Activated CD4-positive, alpha-beta T cell treated with anti-CD3 and anti-CD28 coated beads, Interleukin-2, Interleukin-6, amounts not matched to agents 100 ng/mL and 50 ng/mL, durations not matched to agents 16 hours and 8 hours (primary cell): ENCODE measurements around the gene RAB20.
"Not testable (repeated sequence)": the region's sequence is repeated elsewhere in the genome, so short reads cannot be mapped to it uniquely, and the experiment has no call there.

Experiments used
- DNase-seq: peaks from one replicate; pipeline ENCODE4 v3.0.0-alpha.2; 2020

RAB20 gene

DNA sequence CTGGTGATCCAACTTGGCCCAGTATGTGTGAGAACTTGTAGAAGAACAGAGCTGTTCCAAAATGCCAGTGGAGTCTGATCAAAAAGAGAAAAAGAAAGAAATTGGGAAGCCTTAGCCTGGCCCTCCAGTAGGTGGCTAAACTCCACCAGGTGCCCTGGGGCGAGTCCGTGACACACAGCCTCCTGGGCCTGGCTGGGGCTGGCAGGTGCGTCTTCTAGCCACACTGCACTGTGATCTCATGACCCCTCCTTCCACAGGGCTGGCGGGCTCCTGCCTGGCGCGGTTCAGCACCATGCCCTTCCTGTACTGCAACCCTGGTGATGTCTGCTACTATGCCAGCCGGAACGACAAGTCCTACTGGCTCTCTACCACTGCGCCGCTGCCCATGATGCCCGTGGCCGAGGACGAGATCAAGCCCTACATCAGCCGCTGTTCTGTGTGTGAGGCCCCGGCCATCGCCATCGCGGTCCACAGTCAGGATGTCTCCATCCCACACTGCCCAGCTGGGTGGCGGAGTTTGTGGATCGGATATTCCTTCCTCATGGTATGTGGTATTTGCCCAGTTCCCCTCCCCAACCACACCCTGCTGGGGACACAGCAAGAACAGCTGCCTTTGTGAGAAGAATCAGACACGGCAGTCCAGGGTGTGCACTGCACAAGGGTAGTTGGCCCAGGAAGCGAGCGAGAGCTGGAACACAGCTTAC is 53.7 kb downstream of the RAB20 start:
- no peak for DNase-seq

DNA sequence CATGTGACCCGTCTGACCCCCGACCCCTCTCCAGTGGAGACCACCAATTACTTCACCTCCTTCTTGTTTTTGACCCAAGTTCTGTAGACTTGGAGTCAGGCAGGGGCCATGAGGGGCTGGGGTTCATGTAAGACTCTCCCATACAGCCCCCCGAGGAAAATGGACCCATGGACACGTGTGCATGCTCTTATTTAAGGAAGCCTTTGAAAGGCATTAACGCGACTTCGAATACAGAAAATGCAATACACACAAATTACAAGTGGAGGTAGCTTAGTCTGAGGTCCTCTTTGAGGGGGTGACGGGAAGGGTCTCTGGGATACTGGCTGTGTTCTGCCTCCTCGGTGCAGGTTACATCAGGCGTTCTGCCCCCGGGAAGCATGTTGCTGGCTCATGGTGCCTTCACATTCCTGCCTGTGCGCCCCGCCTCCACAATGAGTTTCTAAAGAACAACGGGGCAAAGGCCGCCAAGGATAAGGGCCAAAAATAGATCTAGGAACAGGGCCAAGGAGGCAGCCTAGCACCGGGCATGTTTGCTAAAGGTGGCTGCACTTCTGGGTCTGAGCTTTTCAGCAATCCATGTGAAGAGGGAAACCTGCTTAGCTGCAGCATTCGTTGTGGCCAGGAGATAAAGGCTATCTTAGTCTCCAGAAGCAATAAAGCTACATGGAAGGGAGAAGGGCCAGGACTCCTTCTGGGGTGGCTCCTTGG is 54.5 kb downstream of the RAB20 start:
- DNase-seq: no peak

DNA sequence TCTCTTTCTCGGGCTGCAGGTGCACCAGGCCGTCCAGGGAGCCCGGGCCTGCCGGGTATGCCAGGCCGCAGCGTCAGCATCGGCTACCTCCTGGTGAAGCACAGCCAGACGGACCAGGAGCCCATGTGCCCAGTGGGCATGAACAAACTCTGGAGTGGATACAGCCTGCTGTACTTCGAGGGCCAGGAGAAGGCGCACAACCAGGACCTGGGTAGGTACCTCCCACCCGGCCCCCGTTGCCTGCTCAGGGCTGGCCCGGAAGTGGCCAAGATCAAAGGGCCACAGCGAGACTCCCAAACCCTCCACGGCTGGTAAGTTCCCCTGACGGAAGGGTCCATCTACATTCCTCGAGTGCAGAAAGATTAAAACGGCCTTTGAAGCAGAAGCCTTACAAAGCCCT is 55.1 kb downstream of the RAB20 start:
- no peak for DNase-seq

DNA sequence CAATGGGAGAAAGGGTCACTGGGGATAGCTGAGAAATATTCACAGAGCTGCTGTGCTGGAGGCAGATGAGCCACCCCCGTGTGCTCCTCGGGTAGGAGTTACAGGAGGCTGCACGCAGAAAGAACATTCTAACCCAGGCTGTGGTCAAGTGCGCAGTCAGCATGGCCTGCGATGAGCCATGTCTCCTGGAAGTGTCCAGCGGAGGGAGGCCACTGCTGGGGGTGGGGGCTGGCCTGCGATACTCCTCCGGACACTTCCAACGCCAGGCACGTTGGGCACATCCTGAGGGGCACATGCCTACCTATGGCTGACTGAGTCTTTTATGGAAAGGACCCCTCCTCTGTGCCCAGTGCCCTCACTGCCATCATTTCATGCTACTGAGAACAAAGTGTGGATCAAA is 55.9 kb downstream of the RAB20 start:
- no peak for DNase-seq

DNA sequence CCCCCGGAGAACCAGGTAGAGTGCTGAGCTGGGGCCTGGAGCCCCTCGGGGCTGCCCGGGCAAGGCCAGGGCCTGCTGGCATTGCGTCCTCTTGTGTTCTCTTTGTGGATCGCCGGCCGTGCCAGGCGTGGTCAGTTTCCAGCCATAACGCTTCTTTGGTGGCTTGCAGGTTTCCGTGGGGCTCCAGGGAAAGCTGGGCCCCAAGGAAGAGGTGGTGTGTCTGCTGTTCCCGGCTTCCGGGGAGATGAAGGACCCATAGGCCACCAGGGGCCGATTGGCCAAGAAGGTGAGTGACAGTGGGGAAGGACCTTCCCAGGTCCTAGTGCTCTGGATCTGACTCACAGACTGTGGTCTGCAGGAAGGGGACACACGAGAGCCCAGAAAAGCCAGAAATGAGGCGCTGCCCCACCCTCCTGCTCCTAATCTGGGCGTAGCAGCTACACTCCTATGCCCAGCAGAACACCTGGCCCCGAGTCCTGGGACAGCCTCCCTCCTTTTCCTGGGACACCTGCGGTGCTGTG is 57.5 kb downstream of the RAB20 start:
- DNase-seq: no peak

DNA sequence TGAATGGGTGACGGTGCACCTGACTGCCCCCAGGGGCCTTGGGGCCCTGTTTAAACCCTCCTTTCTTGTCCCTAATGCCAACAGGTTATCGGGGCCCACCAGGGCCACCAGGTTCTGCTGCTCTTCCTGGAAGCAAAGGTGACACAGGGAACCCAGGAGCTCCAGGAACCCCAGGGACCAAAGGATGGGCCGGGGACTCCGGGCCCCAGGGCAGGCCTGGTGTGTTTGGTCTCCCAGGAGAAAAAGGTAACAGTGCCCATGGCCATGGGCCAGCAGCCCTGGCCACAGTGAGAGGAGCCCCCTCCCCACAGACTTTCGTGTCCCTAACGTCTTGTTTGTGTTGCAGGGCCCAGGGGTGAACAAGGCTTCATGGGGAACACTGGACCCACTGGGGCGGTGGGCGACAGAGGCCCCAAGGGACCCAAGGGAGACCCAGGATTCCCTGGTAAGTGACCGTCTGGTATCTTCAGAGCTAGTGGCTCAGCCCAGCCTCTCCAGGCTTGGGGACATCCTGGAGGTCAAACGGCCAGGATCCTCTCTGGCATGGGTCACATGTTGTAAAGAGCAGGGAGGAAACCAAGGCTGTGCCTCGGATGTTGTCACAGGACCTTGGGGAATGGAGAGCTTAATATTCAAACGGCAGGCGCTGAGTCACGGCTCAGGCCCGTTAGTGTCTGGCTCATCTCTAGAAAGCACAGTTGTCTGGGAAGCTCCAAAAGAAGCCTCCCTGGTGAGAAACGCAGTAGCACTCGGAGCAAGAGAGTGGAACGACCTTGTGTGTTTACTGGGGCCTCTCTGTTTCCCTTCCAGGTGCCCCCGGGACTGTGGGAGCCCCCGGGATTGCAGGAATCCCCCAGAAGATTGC is 58.3 kb downstream of the RAB20 start:
- DNase-seq: no peak

DNA sequence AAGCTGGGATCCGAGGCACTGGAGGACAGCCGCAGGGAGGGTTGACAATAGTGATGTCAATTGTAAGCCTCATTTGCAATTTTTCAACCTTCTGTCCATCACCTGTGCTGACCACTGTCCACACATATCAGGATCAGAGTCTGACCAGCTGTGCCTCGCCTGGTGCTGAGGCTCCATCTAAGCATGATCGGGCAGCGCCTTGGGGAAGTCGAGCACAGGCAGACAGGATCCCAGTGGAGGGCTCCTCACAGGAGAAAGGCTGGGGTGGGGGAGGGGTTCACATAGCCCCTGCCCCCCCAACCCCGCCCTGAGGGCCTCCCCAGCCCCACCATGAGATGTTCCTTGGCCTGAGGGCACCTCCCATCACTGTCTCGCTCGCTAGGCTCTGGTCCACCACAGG is 60.3 kb downstream of the RAB20 start:
- DNase-seq: no peak

DNA sequence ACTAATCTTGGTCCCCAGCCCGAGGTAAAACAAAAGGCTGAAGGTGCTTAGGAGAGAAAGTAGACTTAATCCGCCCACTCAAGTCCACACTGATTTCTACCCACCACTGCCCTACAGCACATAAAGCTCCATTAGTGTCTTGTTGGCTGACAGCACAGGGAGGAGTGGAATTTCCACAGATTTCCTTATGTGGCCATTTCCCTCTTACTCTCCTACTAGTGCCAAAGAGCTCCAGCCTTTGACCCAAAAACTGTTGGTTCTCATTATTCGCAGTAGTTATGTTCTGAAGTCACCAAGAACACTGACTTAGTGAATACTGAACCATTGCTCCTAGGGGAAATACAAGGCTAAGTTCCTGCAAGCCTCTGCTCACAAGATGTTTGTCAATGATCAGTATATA is 61.2 kb downstream of the RAB20 start:
- DNase-seq: no peak

DNA sequence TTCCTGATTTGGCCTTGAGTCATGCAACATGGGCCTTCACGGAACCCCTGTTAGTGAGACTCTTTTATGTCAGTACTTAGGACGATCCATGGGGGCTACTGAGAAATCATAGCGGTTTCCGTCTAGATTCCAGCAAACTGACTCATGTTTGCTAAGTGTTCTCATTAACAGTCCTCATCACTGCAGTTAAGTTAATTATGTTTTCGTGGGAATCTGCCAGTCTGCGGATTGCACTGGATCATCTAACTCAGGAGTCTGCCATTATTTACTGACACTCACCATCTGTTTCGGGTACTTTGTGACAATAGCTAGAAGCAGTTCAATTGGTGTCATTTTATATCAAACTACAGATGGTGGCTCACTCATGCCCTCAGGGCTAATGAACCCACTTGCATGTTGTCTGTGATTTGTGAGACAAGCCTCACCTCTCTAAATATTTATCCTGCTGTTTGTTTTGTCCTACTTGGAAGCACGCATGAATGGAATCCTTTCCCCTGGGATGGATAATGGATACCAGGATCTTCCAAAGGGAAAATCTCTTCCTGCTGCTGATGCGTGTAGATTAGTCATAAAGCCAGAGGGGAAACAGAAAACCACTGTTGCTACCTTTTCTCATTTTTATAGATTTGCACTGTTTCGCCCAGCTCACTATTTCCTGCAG is 61.8 kb downstream of the RAB20 start:
- no peak for DNase-seq

DNA sequence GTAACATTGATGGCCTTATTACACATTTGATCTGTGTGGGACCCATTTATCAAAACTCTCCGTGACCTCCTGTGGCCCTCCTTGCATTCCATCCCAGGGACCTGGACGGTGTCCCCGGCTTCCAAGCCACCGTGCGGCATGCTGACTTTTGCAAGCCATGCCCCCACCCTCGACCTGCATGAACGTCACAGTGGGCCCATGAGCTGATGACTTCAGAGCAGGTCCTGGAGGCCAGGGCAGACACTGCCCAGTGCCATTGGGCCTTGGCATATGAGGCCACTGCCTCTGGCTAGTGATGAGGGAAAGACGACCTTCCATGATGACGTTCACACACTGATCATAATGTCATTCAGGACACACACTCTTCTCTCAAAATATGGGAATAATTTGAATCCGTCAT is 62.8 kb downstream of the RAB20 start:
- no peak for DNase-seq

DNA sequence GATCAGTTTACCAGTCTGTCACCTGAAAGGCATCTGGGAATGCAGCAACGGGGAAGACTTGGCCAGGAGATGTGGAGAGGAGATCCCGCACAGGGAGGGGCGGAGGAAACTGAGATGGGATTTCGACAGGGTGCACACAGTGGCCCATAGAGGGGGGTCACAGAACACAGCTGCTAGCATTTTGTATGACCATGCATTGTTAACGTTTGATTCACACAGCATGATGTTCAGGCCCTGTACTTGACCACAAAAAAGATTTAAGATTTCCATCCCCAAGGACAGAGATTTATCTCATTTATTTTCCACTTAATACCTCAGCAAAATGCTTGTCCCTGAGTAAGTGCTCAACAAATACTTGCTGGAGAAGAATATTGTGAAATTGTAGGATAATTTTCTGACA is 63.2 kb downstream of the RAB20 start:
- no peak for DNase-seq

DNA sequence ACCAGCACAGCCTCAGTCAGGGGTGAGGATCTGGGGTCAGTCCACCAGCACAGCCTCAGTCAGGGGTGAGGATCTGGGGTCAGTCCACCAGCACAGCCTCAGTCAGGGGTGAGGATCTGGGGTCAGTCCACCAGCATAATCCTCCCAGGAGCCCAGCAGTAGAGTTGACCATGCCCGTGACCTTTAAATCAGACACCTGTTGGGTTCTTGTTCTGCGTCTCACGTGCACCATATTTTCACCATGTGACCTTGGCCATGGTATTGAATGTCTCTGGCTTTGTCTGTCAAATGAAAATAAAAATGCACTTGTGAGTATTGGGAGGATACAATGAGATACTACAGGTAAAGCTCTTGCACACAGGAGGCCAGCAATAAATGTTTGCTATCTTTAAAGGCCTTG is 63.6 kb downstream of the RAB20 start:
- DNase-seq: not testable (repeated sequence)

DNA sequence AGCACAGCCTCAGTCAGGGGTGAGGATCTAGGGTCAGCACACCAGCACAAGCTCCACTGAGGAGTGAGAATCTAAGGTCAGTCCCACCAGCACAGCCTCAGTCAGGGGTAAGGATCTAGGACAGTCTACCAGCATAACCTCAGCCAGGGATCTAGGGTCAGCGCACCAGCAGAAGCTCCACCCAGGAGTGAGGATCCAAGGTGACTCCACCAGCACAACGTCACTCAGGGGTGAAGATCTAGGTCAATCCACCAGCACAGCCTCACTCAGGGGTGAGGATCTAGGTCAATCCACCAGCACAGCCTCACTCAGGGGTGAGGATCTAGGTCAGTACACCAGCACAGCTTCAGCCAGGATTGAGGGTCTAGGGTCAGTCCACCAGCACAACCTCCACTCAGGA is 64.5 kb downstream of the RAB20 start:
- DNase-seq: no peak

DNA sequence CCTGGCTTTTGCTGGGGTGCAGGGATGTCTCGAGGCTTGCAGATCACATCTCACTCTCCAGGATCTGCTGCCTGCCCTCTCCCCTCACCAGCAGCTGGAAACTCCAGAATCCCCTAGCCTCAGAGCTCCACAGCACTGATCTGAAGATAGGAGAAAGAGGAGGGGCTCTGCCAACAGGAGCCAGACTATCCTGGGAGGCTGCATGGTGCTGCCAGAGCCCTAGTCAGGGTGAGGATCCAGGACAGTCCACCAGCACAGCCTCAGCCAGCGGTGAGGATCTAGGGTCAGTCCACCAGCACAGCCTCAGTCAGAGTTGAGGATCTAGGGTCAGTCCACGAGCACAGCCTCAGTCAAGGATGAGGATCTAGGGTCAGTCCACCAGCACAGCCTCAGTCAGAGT is 65.2 kb downstream of the RAB20 start:
- no peak for DNase-seq

DNA sequence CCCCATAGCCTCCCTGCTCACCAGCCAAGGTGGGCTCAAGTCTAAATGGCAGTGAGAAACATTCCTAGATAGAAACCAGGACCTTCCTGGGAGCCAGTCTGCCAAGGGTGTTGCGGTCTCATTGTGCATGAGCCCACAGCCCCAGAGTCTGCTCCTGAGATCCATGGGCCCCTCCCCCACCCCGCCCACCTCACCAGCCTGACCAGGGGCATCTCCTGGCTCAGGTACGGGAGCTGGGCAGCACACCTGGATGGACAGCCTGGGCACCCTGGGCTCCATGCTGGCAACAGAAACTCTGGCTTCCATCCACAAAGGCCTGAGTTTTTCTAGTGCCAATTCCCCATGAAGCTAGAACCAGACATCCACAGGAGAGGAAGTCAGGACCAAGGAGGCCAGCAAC is 65.6 kb downstream of the RAB20 start:
- DNase-seq: no peak

DNA sequence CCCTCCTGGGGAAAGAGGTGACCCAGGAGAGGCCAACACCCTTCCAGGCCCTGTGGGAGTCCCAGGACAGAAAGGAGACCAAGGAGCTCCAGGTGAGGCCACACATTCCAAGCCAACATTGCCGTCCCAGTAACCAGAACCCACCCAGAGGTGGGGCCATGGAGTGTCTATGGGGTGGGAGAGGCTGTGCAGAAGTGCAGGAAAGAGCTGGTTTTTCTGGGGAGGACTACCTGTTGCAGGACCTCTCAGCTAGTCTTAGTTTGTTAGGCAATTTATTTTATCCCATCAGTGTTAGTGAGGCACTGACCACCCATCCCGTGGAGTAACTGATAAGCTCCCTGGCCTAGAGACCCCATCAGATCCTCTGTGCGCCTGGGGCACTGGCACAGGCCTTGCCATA is 66.1 kb downstream of the RAB20 start:
- DNase-seq: no peak

DNA sequence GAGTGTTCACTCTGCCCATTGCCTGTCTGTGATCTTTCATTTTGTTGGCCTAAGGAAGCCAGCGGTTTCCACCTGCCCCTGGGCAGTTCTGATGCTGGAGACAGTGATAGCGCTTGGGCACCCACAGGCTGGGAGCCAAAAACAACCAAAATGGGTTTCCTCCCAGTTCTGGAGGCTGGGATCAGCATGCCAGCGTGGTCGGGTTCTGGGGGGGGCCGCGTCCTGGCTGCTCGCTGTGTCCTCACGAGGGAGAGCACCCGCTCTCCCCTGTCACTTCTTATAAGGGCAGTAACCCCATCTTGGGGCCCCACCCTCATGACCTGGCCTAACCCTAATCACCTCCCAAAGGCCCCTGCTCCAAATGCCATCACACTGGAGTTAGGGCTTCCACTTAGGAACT is 67.9 kb downstream of the RAB20 start:
- no peak for DNase-seq

DNA sequence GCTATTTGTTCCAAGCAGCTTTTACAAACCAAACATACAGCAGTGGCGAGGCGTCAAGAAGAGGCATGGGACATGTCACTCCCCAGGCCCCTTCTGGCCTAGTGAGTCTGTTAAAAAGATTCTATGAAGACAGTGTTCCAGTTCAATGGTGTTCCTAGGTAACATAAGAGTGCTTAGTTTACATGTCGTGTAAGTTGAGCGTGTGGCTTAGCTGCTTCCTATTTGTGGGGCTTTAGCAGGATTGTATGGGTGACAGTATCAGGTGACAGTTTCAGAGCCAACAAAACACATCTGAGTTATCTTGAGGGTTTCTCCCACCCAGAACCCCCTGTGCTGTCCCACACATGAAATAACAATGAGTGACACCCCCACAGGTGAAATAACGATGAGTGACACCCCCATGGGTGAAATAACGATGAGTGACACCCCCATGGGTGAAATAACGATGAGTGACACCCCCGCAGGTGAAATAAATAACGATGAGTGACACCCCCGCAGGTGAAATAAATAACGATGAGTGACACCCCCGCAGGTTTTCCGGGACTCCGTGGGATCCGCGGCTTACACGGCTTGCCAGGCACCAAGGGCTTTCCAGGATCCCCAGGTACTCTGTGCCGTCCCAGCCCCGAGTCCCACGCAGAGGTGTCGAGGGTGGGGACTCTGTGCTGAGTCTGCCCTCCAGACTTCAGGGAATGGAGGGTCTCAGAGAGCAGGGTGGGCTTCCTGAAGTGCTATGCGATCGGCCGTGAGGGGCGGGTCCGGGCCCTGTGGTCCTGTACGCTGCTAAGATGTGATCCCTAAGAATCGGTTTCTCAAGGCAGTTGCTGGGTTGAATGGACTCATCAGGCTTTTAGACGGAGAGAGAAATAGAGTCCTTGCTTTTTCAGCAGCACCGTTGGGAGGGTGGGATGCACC is 68.6 kb downstream of the RAB20 start:
- DNase-seq: no peak

DNA sequence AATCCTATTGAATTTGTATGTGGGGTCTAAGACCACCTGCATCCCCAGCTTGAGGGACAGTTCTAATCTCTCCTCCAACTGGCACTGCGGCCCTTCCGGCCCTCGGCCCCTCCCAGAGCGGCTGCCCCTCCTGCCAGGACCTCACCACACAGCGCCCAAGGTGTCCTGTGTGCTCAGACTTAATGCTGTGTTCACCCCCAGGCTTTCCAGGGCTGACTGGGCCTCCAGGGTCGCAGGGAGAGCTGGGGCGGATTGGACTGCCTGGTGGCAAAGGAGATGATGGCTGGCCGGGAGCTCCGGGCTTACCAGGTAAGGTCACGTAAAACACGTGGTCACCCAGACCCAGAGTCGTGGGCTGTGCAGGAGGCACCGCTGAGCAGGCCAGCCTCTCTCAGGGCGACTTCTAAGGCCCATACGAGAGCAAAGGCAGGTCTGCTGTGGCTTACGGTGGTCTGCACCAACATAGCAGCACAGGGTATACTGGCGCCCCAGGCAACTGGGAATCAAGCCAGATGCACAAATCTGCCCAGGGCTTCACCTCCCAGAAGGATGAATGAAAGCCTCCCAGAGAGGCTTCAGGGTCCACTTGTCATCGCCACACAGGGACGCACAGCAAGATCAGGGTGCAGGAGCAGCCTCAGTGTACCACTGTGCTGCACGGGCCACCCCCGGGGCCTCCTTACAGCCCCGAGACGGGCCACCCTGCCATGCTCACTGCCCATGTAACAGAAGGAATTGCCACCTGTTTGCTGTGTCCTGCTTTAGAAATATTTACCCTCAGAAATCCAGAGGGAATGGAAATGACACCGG is 69.4 kb downstream of the RAB20 start:
- DNase-seq: no peak

DNA sequence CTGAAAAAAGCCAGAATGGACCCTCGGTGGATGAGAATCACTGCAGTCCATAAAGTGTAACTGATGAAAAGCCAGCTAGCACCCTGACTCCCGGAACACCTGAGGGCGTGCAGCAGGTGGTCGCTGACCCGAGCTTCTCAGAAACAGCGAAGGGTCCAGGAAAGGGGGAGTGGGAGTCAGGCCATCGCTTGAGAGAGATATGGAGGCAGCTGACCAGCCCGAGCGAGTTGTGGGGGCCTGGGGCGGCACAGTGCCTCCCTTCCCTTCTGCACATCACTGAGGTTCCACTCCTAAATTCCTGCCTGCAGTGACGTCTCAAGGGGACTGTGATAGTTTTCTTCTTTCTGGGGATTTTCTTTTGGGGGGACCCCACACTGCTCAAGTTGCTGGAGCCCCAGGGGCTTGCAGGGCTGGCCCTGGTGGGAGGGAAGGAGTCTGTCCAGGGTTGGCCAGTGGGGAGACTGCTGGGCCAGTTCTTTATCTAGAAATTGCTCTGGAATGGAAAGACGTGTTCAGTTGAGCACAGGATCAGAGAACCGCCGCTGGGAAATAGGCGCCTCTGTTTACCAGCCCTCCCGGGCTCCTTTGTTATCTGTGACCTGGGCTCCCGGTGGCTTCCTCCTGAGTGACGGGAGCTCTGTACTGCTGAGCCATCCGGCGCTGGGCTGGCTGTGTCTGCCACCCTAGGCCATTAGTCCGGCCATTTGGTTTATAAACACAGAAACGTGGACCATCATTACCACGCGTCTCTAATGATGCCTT is 71.3 kb downstream of the RAB20 start:
- no peak for DNase-seq
